Neutrophil (primary cell): ENCODE results near the gene SEPTIN12.

Experiments used
- H3K27ac ChIP-seq: fragments of 200-600 bp; sonication (generic); 2 replicates; pipeline ENCODE4 v1.5.1; 2016; ENCODE audit warnings: mild to moderate bottlenecking, moderate library complexity
- H3K27me3 ChIP-seq: fragments of 200-600 bp; sonication (generic); 2 replicates; pipeline ENCODE4 v1.6.0; 2016; ENCODE audit warnings: mild to moderate bottlenecking
- H3K36me3 ChIP-seq: fragments of 200-600 bp; sonication (generic); 2 replicates; pipeline ENCODE4 v1.5.1; 2017
- H3K4me1 ChIP-seq, 2 experiments: fragments of 200-600 bp in 1 of 2; sonication (generic) in 1 of 2; 1 replicate in 1 of 2; 2 replicates in 1 of 2; pipeline versions ENCODE4 v1.5.1 to v1.6.1; 2013 to 2016; ENCODE audit warnings: low read depth in 1 of 2, low read length in 1 of 2, mild to moderate bottlenecking in 1 of 2, moderate library complexity in 1 of 2; ENCODE audit not compliant: control insufficient read depth in 1 of 2, insufficient read depth in 1 of 2
- H3K4me3 ChIP-seq, 2 experiments: fragments of 200-600 bp in 1 of 2; sonication (generic) in 1 of 2; 1 replicate in 1 of 2; 2 replicates in 1 of 2; pipeline ENCODE4 v1.5.1; 2013 to 2016; ENCODE audit warnings: low read depth in 1 of 2, low read length in 1 of 2, mild to moderate bottlenecking in 1 of 2, moderate library complexity in 1 of 2
- H3K9me3 ChIP-seq: fragments of 200-600 bp; sonication (generic); 2 replicates; pipeline ENCODE4 v1.5.1; 2016
- TF ChIP-seq, protein P1 (sequence below): fragments of 200-600 bp; sonication (generic); IDR thresholded peaks from 2 replicates; pipeline ENCODE4 v1.5.1; 2016; ENCODE audit warnings: antibody characterized with exemption

The SEPTIN12 gene

DNA sequence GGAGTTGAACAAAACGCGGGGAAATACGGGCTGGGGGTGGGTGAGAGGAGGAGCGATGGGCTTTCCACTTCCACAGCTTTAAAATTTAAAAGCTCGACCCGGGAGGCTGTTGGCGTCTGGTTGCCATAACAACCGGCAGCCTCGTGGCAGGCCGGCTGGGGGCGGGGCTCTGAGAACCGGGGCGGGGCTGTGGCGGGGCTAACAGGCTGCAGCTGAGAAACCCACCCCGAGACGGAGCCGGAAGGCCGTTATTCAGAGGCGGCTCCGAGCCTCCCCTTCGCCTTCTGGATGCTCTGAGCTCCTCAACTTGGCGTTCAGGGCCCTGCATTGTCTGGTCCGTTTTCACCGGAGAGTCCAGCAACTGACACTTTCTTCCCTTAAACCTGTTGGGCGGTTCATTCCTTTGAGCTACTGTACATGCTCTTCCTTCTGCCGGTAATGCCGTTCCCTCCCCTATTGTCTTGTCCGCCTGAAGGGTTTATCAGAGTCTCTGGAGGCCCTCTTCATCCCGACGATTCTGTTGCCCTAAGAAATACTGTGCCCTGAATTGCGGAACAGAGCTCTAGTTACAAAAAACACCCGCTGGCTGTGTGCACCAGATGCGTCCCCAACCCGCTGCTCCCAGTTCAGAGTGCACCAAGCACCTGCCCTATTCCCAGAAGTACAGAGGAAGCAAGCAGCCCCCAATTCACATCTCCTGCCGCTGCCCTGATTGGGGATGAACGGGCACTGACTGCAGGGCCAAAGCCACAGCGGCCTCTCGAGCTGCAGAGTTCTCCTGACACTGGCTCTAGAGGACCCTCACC is 53.2 kb downstream of the SEPTIN12 start:
- Histone ChIP-seq H3K27ac (peak overlapping the region; percentile 76), H3K4me1 (peaks cover 19% of the 10 kb centered on the region in 2 experiments), H3K27me3 (no peaks in the 10 kb centered on the region), H3K9me3 (no peaks in the 10 kb centered on the region), H3K36me3 (no peaks in the 10 kb centered on the region), H3K4me3 (peak overlapping the region; percentile 82 to 97)
- TF ChIP-seq, protein P1, sequence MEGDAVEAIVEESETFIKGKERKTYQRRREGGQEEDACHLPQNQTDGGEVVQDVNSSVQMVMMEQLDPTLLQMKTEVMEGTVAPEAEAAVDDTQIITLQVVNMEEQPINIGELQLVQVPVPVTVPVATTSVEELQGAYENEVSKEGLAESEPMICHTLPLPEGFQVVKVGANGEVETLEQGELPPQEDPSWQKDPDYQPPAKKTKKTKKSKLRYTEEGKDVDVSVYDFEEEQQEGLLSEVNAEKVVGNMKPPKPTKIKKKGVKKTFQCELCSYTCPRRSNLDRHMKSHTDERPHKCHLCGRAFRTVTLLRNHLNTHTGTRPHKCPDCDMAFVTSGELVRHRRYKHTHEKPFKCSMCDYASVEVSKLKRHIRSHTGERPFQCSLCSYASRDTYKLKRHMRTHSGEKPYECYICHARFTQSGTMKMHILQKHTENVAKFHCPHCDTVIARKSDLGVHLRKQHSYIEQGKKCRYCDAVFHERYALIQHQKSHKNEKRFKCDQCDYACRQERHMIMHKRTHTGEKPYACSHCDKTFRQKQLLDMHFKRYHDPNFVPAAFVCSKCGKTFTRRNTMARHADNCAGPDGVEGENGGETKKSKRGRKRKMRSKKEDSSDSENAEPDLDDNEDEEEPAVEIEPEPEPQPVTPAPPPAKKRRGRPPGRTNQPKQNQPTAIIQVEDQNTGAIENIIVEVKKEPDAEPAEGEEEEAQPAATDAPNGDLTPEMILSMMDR = no peak

GRCh38 chr16:4734063-4734729 is 53.9 kb downstream of the SEPTIN12 start, which contains the start of the genes ANKS3 and DNAAF8:
Gene ANKS3 (minus strand): TSS chr16:4734271. CDS start chr16:4730149, 4,122 bp downstream.
Gene DNAAF8 (plus strand): TSS chr16:4734537. CDS start chr16:4736515, 1,978 bp downstream.
- Histone ChIP-seq H3K27ac (peak within 1 kb of the TSS; percentile 76), H3K4me3 (peak within 1 kb of the TSS; percentile 82 to 97), H3K4me1 (peaks cover 19% of the 10 kb centered on the region in 2 experiments), H3K9me3 (no peaks in the 10 kb centered on the region), H3K27me3 (no peaks in the 10 kb centered on the region), H3K36me3 (no peaks in the 10 kb centered on the region)
- TF ChIP-seq, protein P1 = peak; percentile 33

DNA sequence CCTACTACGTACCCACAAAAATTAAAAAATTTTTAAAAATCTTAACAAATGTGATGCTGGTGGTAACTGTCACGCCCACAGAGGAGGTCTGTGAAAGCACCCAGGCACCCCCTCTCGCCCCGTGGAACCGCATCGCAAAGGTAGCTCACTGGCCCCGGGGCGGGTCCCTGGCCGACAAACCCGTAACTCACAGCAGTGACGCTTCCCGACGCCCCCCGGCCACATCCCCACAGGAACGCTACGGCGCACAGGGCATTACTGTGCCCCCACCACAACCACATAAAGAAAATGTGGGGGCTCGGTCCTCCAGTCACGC is 54.4 kb downstream of the SEPTIN12 start:
- Histone ChIP-seq H3K27ac (peak overlapping the region; percentile 76), H3K27me3 (no peaks in the 10 kb centered on the region), H3K4me3 (peak overlapping the region; percentile 82 to 97), H3K4me1 (peaks cover 19% of the 10 kb centered on the region in 2 experiments), H3K9me3 (no peaks in the 10 kb centered on the region), H3K36me3 (no peaks in the 10 kb centered on the region)
- TF ChIP-seq, protein P1 = no peak

- no peaks in the 10 kb centered on the region for H3K27me3 ChIP-seq
- H3K36me3 ChIP-seq = no peaks in the 10 kb centered on the region
- TF ChIP-seq, protein P1 = no peak
- peaks cover 19% of the 10 kb centered on the region in 2 experiments for H3K4me1 ChIP-seq
- H3K27ac ChIP-seq = no peak overlapping the region
- peak overlapping the region; percentile 82 to 97 for H3K4me3 ChIP-seq
- H3K9me3 ChIP-seq = no peaks in the 10 kb centered on the region
Observed at GRCh38 chr16:4733211-4733742, 54.9 kb downstream of the SEPTIN12 start.

DNA sequence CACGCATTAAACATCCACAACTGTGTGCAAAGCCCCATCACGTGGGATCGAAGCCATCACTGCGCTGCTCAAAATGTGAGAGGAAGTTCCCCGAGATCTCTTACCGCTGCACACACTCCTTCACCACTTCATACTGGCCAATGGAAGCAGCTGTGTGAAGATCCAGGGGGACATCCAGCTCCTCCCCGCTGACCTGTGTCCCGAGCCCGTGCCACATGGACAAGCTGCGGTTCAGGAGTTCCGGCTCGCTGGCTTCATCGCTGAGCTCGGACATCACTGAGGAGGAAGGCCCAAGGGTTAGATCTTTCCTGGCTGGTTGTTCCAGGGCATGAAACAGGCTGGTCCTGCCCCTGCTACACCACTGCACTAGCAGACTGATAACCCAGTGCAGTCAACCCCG is 58.3 kb downstream of the SEPTIN12 start:
- H3K27me3 ChIP-seq = no peaks in the 10 kb centered on the region
- no peak overlapping the region for H3K4me3 ChIP-seq
- TF ChIP-seq, protein P1 = no peak
- peaks cover 13% of the 10 kb centered on the region for H3K36me3 ChIP-seq
- no peak overlapping the region for H3K27ac ChIP-seq
- no peaks in the 10 kb centered on the region for H3K9me3 ChIP-seq
- H3K4me1 ChIP-seq = peaks cover 12% of the 10 kb centered on the region in 2 experiments
